Mononuclear cell (primary cell): Measurements from ENCODE around the gene IFNL3. TPM values are rescaled to one million over a fixed set of nuclear protein-coding genes. Genes with fewer than 3 reads are reported as not detected.

Experiments used
- H3K27me3 ChIP-seq: 2 replicates; pipeline ENCODE4 v1.6.0; 2011; ENCODE audit warnings: low read length, control low read depth; ENCODE audit not compliant: insufficient read depth
- H3K4me1 ChIP-seq: 2 replicates; pipeline ENCODE4 v1.5.1; 2011; ENCODE audit warnings: mild to moderate bottlenecking, low read length, control low read depth; ENCODE audit not compliant: insufficient read depth
- H3K4me3 ChIP-seq: 2 replicates; pipeline ENCODE4 v1.5.1; 2011; ENCODE audit warnings: mild to moderate bottlenecking, low read length, moderate library complexity
- H3K9me3 ChIP-seq: 2 replicates; pipeline ENCODE4 v1.5.1; 2011; ENCODE audit warnings: low read depth, mild to moderate bottlenecking, control low read depth, low read length
- total RNA-seq: library from RNA; depleted of rRNA; stranded (reverse); fragments of >200 nt; gene quantifications from one replicate; pipeline ENCODE4 v1.2.3, GENCODE V29; 2012

Gene IFNL3
- total RNA-seq, 1 donor: not detected

- no peaks in the 10 kb centered on the region for H3K4me1 ChIP-seq
- no peak overlapping the region for H3K4me3 ChIP-seq
- H3K9me3 ChIP-seq: no peaks in the 10 kb centered on the region
- no peaks in the 10 kb centered on the region for H3K27me3 ChIP-seq
Observed at GRCh38 chr19:39211731-39212374, 33.0 kb downstream of the IFNL3 start.

- Histone ChIP-seq H3K27me3 (no peaks in the 10 kb centered on the region), H3K4me1 (no peaks in the 10 kb centered on the region), H3K4me3 (no peak overlapping the region), H3K9me3 (no peaks in the 10 kb centered on the region)
Observed at GRCh38 chr19:39209196-39209595, 35.6 kb downstream of the IFNL3 start.

- Histone ChIP-seq H3K4me3 (no peak overlapping the region), H3K9me3 (no peaks in the 10 kb centered on the region)
Observed at GRCh38 chr19:39208175-39208795, 36.5 kb downstream of the IFNL3 start.

GRCh38 chr19:39207293-39207836 lies 37.4 kb downstream of the IFNL3 start:
- no peak overlapping the region for H3K4me3 ChIP-seq
- H3K27me3 ChIP-seq: peaks cover 15% of the 10 kb centered on the region
- no peaks in the 10 kb centered on the region for H3K9me3 ChIP-seq
- H3K4me1 ChIP-seq: no peaks in the 10 kb centered on the region

More at GRCh38 chr19:39208175-39208795, 36.5 kb downstream of the IFNL3 start:
- Histone ChIP-seq H3K4me1 (no peaks in the 10 kb centered on the region), H3K27me3 (peaks cover 7% of the 10 kb centered on the region)

GRCh38 chr19:39206122-39206521 lies 38.7 kb downstream of the IFNL3 start:
- Histone ChIP-seq H3K27me3 (peaks cover 15% of the 10 kb centered on the region), H3K4me3 (no peak overlapping the region), H3K4me1 (no peaks in the 10 kb centered on the region), H3K9me3 (no peaks in the 10 kb centered on the region)

GRCh38 chr19:39205449-39205764 lies 39.4 kb downstream of the IFNL3 start:
- Histone ChIP-seq H3K4me3 (no peak overlapping the region), H3K27me3 (peaks cover 15% of the 10 kb centered on the region), H3K9me3 (no peaks in the 10 kb centered on the region), H3K4me1 (no peaks in the 10 kb centered on the region)

- Histone ChIP-seq H3K9me3 (no peaks in the 10 kb centered on the region), H3K4me3 (no peak within 1 kb of the TSS), H3K4me1 (no peaks in the 10 kb centered on the region), H3K27me3 (peaks cover 15% of the 10 kb centered on the region)
Observed at GRCh38 chr19:39203372-39204341, 41.1 kb downstream of the IFNL3 start, which contains the start of gene SYCN. Gene SYCN, minus strand, starts transcription at chr19:39204263. Its CDS starts 9 bp downstream, at chr19:39204254.

- Histone ChIP-seq H3K4me1 (no peaks in the 10 kb centered on the region), H3K9me3 (no peaks in the 10 kb centered on the region), H3K27me3 (peaks cover 18% of the 10 kb centered on the region), H3K4me3 (no peak overlapping the region)
Observed at GRCh38 chr19:39202998-39203355, 41.8 kb downstream of the IFNL3 start.

GRCh38 chr19:39200803-39201115 lies 44.0 kb downstream of the IFNL3 start:
- H3K27me3 ChIP-seq: peaks cover 33% of the 10 kb centered on the region
- no peak overlapping the region for H3K4me3 ChIP-seq
- H3K4me1 ChIP-seq: peaks cover 6% of the 10 kb centered on the region
- no peaks in the 10 kb centered on the region for H3K9me3 ChIP-seq

GRCh38 chr19:39200066-39200802 lies 44.6 kb downstream of the IFNL3 start:
- Histone ChIP-seq H3K27me3 (peaks cover 34% of the 10 kb centered on the region), H3K9me3 (no peaks in the 10 kb centered on the region), H3K4me3 (no peak overlapping the region), H3K4me1 (peaks cover 6% of the 10 kb centered on the region)

GRCh38 chr19:39199025-39199424 lies 45.8 kb downstream of the IFNL3 start:
- no peak overlapping the region for H3K4me3 ChIP-seq
- peaks cover 37% of the 10 kb centered on the region for H3K27me3 ChIP-seq
- peaks cover 6% of the 10 kb centered on the region for H3K4me1 ChIP-seq
- H3K9me3 ChIP-seq: no peaks in the 10 kb centered on the region

GRCh38 chr19:39197808-39198207 lies 47.0 kb downstream of the IFNL3 start:
- no peak overlapping the region for H3K4me3 ChIP-seq
- no peaks in the 10 kb centered on the region for H3K9me3 ChIP-seq
- peaks cover 6% of the 10 kb centered on the region for H3K4me1 ChIP-seq
- H3K27me3 ChIP-seq: peaks cover 26% of the 10 kb centered on the region

- Histone ChIP-seq H3K4me1 (peaks cover 6% of the 10 kb centered on the region), H3K9me3 (no peaks in the 10 kb centered on the region), H3K4me3 (no peak within 1 kb of the TSS), H3K27me3 (peaks cover 23% of the 10 kb centered on the region)
Observed at GRCh38 chr19:39196860-39197562, 47.8 kb downstream of the IFNL3 start, which contains the start of gene NCCRP1. Gene NCCRP1, plus strand, starts transcription at chr19:39196964. Its CDS starts 19 bp downstream, at chr19:39196983.

GRCh38 chr19:39196320-39196719 lies 48.5 kb downstream of the IFNL3 start:
- Histone ChIP-seq H3K4me1 (peaks cover 6% of the 10 kb centered on the region), H3K4me3 (no peak overlapping the region), H3K9me3 (no peaks in the 10 kb centered on the region), H3K27me3 (peaks cover 23% of the 10 kb centered on the region)
